Measurements from ENCODE around the gene IGF2R. TPM values are rescaled to one million over a fixed set of nuclear protein-coding genes. Genes with fewer than 3 reads are reported as not detected.

IGF2R gene
- total RNA-seq, 1 experiment from 2014 or later, result 160 TPM

- ChIA-PET POLR2A (interaction anchor here (1.5 kb wide), 1 partner anchor 91 kb away, joined by 4 read pairs; no protein-coding TSS in a partner anchor), CTCF (interaction anchor here (1.0 to 1.1 kb wide), 2 partner anchors 21 to 82 kb away, joined by 3 to 11 read pairs; no protein-coding TSS in a partner anchor)
- intact Hi-C loops (cut with micrococcal nuclease), result no loop called here
- Mint-ChIP-seq H3K9me3 (ENCODE audit: unreplicated experiment) (peaks cover 12% of the 10 kb centered on the region), H3K27ac (ENCODE audit: low read depth, unreplicated experiment) (no peak overlapping the region), H3K36me3 (ENCODE audit: insufficient read depth, unreplicated experiment) (no peaks in the 10 kb centered on the region), H3K27me3 (ENCODE audit: insufficient read depth, unreplicated experiment) (no peaks in the 10 kb centered on the region), H3K4me1 (ENCODE audit: insufficient read depth, unreplicated experiment) (peaks cover 13% of the 10 kb centered on the region), H3K4me3 (ENCODE audit: unreplicated experiment) (no peak overlapping the region)
- no peak for DNase-seq (ENCODE audit: unreplicated experiment)
- BruUV-seq (replicated peaks), result no TSS peak
- TF ChIP-seq CTCF (IDR thresholded peaks at IDR 0.05; ENCODE audit: unreplicated experiment), result no peak
These were observed 23.0 kb upstream of the IGF2R start for GRCh38 chr6:159945801-159946392.

GRCh38 chr6:159946912-159947311 lies 22.0 kb upstream of the IGF2R start:
- POLR2A ChIA-PET, result no interaction called here
- no peak for TF ChIP-seq CTCF (IDR thresholded peaks at IDR 0.05; ENCODE audit: unreplicated experiment)
- intact Hi-C loops (cut with micrococcal nuclease), result no loop called here
- Mint-ChIP-seq H3K27ac (ENCODE audit: low read depth, unreplicated experiment) (no peak overlapping the region), H3K36me3 (ENCODE audit: insufficient read depth, unreplicated experiment) (no peaks in the 10 kb centered on the region), H3K9me3 (ENCODE audit: unreplicated experiment) (peaks cover 12% of the 10 kb centered on the region), H3K27me3 (ENCODE audit: insufficient read depth, unreplicated experiment) (no peaks in the 10 kb centered on the region), H3K4me1 (ENCODE audit: insufficient read depth, unreplicated experiment) (peaks cover 13% of the 10 kb centered on the region), H3K4me3 (ENCODE audit: unreplicated experiment) (no peak overlapping the region)
- CTCF ChIA-PET, result interaction anchor here (0.5 kb wide), 1 partner anchor 178 kb away, joined by 3 read pairs; no protein-coding TSS in a partner anchor
- no peak for DNase-seq (ENCODE audit: unreplicated experiment)
- no TSS peak for BruUV-seq (replicated peaks)

- H3K36me3 Mint-ChIP-seq (ENCODE audit: insufficient read depth, unreplicated experiment), result no peaks in the 10 kb centered on the region
- peaks cover 5% of the 10 kb centered on the region for H3K4me1 Mint-ChIP-seq (ENCODE audit: insufficient read depth, unreplicated experiment)
- no peak for TF ChIP-seq CTCF (IDR thresholded peaks at IDR 0.05; ENCODE audit: unreplicated experiment)
- H3K27ac Mint-ChIP-seq (ENCODE audit: low read depth, unreplicated experiment), result no peak overlapping the region
- DNase-seq (ENCODE audit: unreplicated experiment), result no peak
- ChIA-PET CTCF (interaction anchor here (0.7 to 1.8 kb wide), 3 partner anchors 20 to 248 kb away, joined by 3 to 4 read pairs (median 3); no protein-coding TSS in a partner anchor), POLR2A (interaction anchor here (0.7 to 1.4 kb wide), 3 partner anchors 95 to 1381 kb away, joined by 3 to 4 read pairs (median 3); no protein-coding TSS in a partner anchor)
- H3K4me3 Mint-ChIP-seq (ENCODE audit: unreplicated experiment), result no peak overlapping the region
- BruUV-seq (replicated peaks), result no TSS peak
- intact Hi-C loops (cut with micrococcal nuclease), result no loop called here
- no peaks in the 10 kb centered on the region for H3K27me3 Mint-ChIP-seq (ENCODE audit: insufficient read depth, unreplicated experiment)
- H3K9me3 Mint-ChIP-seq (ENCODE audit: unreplicated experiment), result peaks cover 12% of the 10 kb centered on the region
These were observed 20.7 kb upstream of the IGF2R start for GRCh38 chr6:159948199-159948598.

- no peaks in the 10 kb centered on the region for H3K27me3 Mint-ChIP-seq (ENCODE audit: insufficient read depth, unreplicated experiment)
- no peaks in the 10 kb centered on the region for H3K9me3 Mint-ChIP-seq (ENCODE audit: unreplicated experiment)
- BruUV-seq (replicated peaks), result no TSS peak
- intact Hi-C loops (cut with micrococcal nuclease), result no loop called here
- peaks cover 9% of the 10 kb centered on the region for H3K4me1 Mint-ChIP-seq (ENCODE audit: insufficient read depth, unreplicated experiment)
- H3K4me3 Mint-ChIP-seq (ENCODE audit: unreplicated experiment), result no peak overlapping the region
- CTCF ChIA-PET, result interaction anchor here (1.5 to 2.3 kb wide), 2 partner anchors 10 to 88 kb away, joined by 9 read pairs; no protein-coding TSS in a partner anchor
- TF ChIP-seq CTCF (IDR thresholded peaks at IDR 0.05; ENCODE audit: unreplicated experiment), result no peak
- no peaks in the 10 kb centered on the region for H3K36me3 Mint-ChIP-seq (ENCODE audit: insufficient read depth, unreplicated experiment)
- DNase-seq (ENCODE audit: unreplicated experiment), result no peak
- H3K27ac Mint-ChIP-seq (ENCODE audit: low read depth, unreplicated experiment), result no peak overlapping the region
- POLR2A ChIA-PET, result interaction anchor here (1.5 to 2.2 kb wide), 3 partner anchors 9 to 92 kb away, joined by 4 to 14 read pairs (median 12); no protein-coding TSS in a partner anchor
These were observed 17.1 kb upstream of the IGF2R start for GRCh38 chr6:159951772-159952171.
